Measurements from ENCODE around the gene ISLR. TPM values are rescaled to one million over a fixed set of nuclear protein-coding genes. Genes with fewer than 3 reads are reported as not detected.

ISLR gene
- total RNA-seq, 1 experiment from 2014 or later = not detected

GRCh38 chr15:74222240-74223119 lies 49.0 kb downstream of the ISLR start:
- no peak overlapping the region for H3K4me2 ChIP-seq
- no peaks in the 10 kb centered on the region for H3K9me2 ChIP-seq (ENCODE audit: insufficient read depth)
- no peaks in the 10 kb centered on the region for H3K36me3 ChIP-seq (ENCODE audit: low read depth)
- H3K9me3 ChIP-seq (ENCODE audit: insufficient read depth, low read depth) = no peaks in the 10 kb centered on the region
- H4K20me1 ChIP-seq (ENCODE audit: insufficient read depth) = no peaks in the 10 kb centered on the region
- intact Hi-C loops (cut with micrococcal nuclease; ENCODE audit: unreplicated experiment) = no loop called here
- TF ChIP-seq EZH2 (IDR thresholded peaks at IDR 0.05; ENCODE audit: low read depth) (no peak), CTCF (conservative IDR thresholded peaks at IDR 0.05) (no peak)
- H2AFZ ChIP-seq = no peak overlapping the region
- ChIA-PET CTCF (interaction anchor here (0.6 kb wide), 1 partner anchor 40 kb away, joined by 4 read pairs; no protein-coding TSS in a partner anchor), POLR2A (ENCODE audit: unreplicated experiment) (interaction anchor here (0.7 kb wide), 1 partner anchor 27 kb away, joined by 5 read pairs; no protein-coding TSS in a partner anchor)
- no peaks in the 10 kb centered on the region for H3K79me2 ChIP-seq (ENCODE audit: low read depth)
- H3K27me3 ChIP-seq (ENCODE audit: insufficient read depth, low read depth) = no peaks in the 10 kb centered on the region
- BruUV-seq (replicated peaks) = no TSS peak
- H3K27ac ChIP-seq = no peak overlapping the region
- H3F3A ChIP-seq (ENCODE audit: insufficient read depth, low read depth) = peaks cover 9% of the 10 kb centered on the region; the same call in 1 of the 2 replicates
- no peak for DNase-seq
- H3K4me3 ChIP-seq = no peak overlapping the region
- peaks cover 18% of the 10 kb centered on the region for H3K4me1 ChIP-seq (replicated peaks; ENCODE audit: insufficient read depth)

DNA sequence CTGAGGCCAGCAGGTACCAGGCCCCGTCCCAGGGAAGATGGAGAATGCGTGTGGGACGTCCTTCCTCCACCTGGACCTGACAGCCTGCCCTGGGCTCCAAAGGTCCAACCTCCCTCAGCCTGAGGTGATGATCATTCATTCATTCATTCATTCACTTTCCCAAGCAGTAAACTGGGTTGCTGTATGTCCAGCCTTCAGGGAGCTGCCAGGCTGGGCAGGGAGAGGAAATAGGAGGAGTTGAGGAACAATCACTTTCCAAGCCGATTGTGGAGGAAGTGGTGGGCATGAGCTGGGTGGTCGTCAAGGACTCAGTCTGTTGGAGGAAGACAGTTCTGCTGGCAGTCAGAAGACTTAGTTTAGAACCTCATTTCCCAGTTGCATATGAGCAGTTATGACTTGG lies 52.4 kb downstream of the ISLR start:
- H3K9me3 ChIP-seq (ENCODE audit: insufficient read depth, low read depth) = no peaks in the 10 kb centered on the region
- H3K4me1 ChIP-seq (replicated peaks; ENCODE audit: insufficient read depth) = 0 out of 2 replicates have a peak, but pooled peaks cover 7% of the 10 kb centered on the region
- H3F3A ChIP-seq (ENCODE audit: insufficient read depth, low read depth) = no peaks in the 10 kb centered on the region; the same call in 1 of the 2 replicates
- POLR2A ChIA-PET (ENCODE audit: unreplicated experiment) = no interaction called here
- no peak for DNase-seq
- no peaks in the 10 kb centered on the region for H3K79me2 ChIP-seq (ENCODE audit: low read depth)
- H3K4me3 ChIP-seq = no peak overlapping the region
- no peaks in the 10 kb centered on the region for H3K9me2 ChIP-seq (ENCODE audit: insufficient read depth)
- H3K27ac ChIP-seq = no peak overlapping the region
- H2AFZ ChIP-seq = no peak overlapping the region
- H3K27me3 ChIP-seq (ENCODE audit: insufficient read depth, low read depth) = no peaks in the 10 kb centered on the region
- intact Hi-C loops (cut with micrococcal nuclease; ENCODE audit: unreplicated experiment) = no loop called here
- H3K4me2 ChIP-seq = no peak overlapping the region
- no TSS peak for BruUV-seq (replicated peaks)
- TF ChIP-seq CTCF (conservative IDR thresholded peaks at IDR 0.05) (no peak), EZH2 (IDR thresholded peaks at IDR 0.05; ENCODE audit: low read depth) (no peak)
- H4K20me1 ChIP-seq (ENCODE audit: insufficient read depth) = no peaks in the 10 kb centered on the region
- H3K36me3 ChIP-seq (ENCODE audit: low read depth) = no peaks in the 10 kb centered on the region
- CTCF ChIA-PET = no interaction called here

Other genes with a start within 250 kb of the ISLR start
- 35.8 and 50.7 TPM in 2 replicates for gene LOXL1, start 247.2 kb upstream of the ISLR start, total RNA-seq (2021)
- 6.0 and 6.1 TPM in 2 replicates for gene STOML1, start 181.4 kb upstream of the ISLR start, total RNA-seq (2021)
- 67.2 and 81.8 TPM in 2 replicates for gene PML, start 179.0 kb upstream of the ISLR start, total RNA-seq (2021)
- gene GOLGA6A, start 91.2 kb upstream of the ISLR start, total RNA-seq (2021) = 1.2 TPM in 1 of 2 replicates, not detected in the other
- 0.15 and 0.25 TPM in 2 replicates for gene ISLR2, start 43.1 kb upstream of the ISLR start, total RNA-seq (2021)
- gene STRA6, start 29.1 kb downstream of the ISLR start, total RNA-seq (2021) = 64.9 and 83.6 TPM in 2 replicates
- 7.5 and 15.4 TPM in 2 replicates for gene CCDC33, start 62.6 kb downstream of the ISLR start, total RNA-seq (2021)
- 7.1 and 9.6 TPM in 2 replicates for gene CYP11A1, start 193.9 kb downstream of the ISLR start, total RNA-seq (2021)

Data from PC-9 (cell line).